ENCODE data around the gene RBBP8. TPM values are rescaled to one million over a fixed set of nuclear protein-coding genes. Genes with fewer than 3 reads are reported as not detected.

The RBBP8 gene
- polyA plus RNA-seq, 1 experiment = 22.1 TPM

GRCh38 chr18:22962004-22962403, 28.9 kb downstream of the RBBP8 start:
- Histone ChIP-seq H3K4me3 (ENCODE audit: low read depth, low read length) (no peak overlapping the region), H3K27ac (ENCODE audit: low read depth, low read length) (no peak overlapping the region), H3K27me3 (ENCODE audit: control insufficient read depth, insufficient read depth, low read length) (no peaks in the 10 kb centered on the region), H3K9me3 (ENCODE audit: control insufficient read depth, insufficient read depth, low read length) (no peaks in the 10 kb centered on the region)
- no peak for DNase-seq (ENCODE audit: low read depth, low spot score)
- ChIA-PET CTCF (interaction anchor here (0.6 to 1.3 kb wide), 3 partner anchors 21 to 138 kb away, joined by 3 read pairs; no protein-coding TSS in a partner anchor), POLR2A (no interaction called here)
- TF ChIP-seq CTCF (IDR thresholded peaks at IDR 0.05; ENCODE audit: low read depth, low read length) = no peak

GRCh38 chr18:22964116-22964515, 31.0 kb downstream of the RBBP8 start:
- DNase-seq (ENCODE audit: low read depth, low spot score) = no peak
- no peaks in the 10 kb centered on the region for H3K9me3 ChIP-seq (ENCODE audit: control insufficient read depth, insufficient read depth, low read length)
- CTCF ChIA-PET = no interaction called here
- POLR2A ChIA-PET = no interaction called here
- H3K4me3 ChIP-seq (ENCODE audit: low read depth, low read length) = no peak overlapping the region
- H3K27ac ChIP-seq (ENCODE audit: low read depth, low read length) = no peak overlapping the region
- TF ChIP-seq CTCF (IDR thresholded peaks at IDR 0.05; ENCODE audit: low read depth, low read length) = no peak
- H3K27me3 ChIP-seq (ENCODE audit: control insufficient read depth, insufficient read depth, low read length) = no peaks in the 10 kb centered on the region

GRCh38 chr18:22964722-22965121, 31.6 kb downstream of the RBBP8 start:
- H3K27ac ChIP-seq (ENCODE audit: low read depth, low read length) = no peak overlapping the region
- H3K27me3 ChIP-seq (ENCODE audit: control insufficient read depth, insufficient read depth, low read length) = no peaks in the 10 kb centered on the region
- POLR2A ChIA-PET = no interaction called here
- TF ChIP-seq CTCF (IDR thresholded peaks at IDR 0.05; ENCODE audit: low read depth, low read length) = no peak
- H3K9me3 ChIP-seq (ENCODE audit: control insufficient read depth, insufficient read depth, low read length) = no peaks in the 10 kb centered on the region
- H3K4me3 ChIP-seq (ENCODE audit: low read depth, low read length) = no peak overlapping the region
- CTCF ChIA-PET = interaction anchor here (1.0 kb wide), 1 partner anchor 19 kb away, joined by 3 read pairs; no protein-coding TSS in a partner anchor
- DNase-seq (ENCODE audit: low read depth, low spot score) = no peak

GRCh38 chr18:22971038-22971437, 37.9 kb downstream of the RBBP8 start:
- no peak for DNase-seq (ENCODE audit: low read depth, low spot score)
- POLR2A ChIA-PET = interaction anchor here (0.6 to 0.7 kb wide), 2 partner anchors 24 to 124 kb away, joined by 4 to 6 read pairs; no protein-coding TSS in a partner anchor
- no peak overlapping the region for H3K4me3 ChIP-seq (ENCODE audit: low read depth, low read length)
- CTCF ChIA-PET = interaction anchor here (0.6 to 2.1 kb wide), 3 partner anchors 12 to 172 kb away, joined by 3 to 13 read pairs (median 5); no protein-coding TSS in a partner anchor
- no peaks in the 10 kb centered on the region for H3K9me3 ChIP-seq (ENCODE audit: control insufficient read depth, insufficient read depth, low read length)
- TF ChIP-seq CTCF (IDR thresholded peaks at IDR 0.05; ENCODE audit: low read depth, low read length) = no peak
- no peak overlapping the region for H3K27ac ChIP-seq (ENCODE audit: low read depth, low read length)
- no peaks in the 10 kb centered on the region for H3K27me3 ChIP-seq (ENCODE audit: control insufficient read depth, insufficient read depth, low read length)

- H3K4me3 ChIP-seq (ENCODE audit: low read depth, low read length) = no peak overlapping the region
- DNase-seq (ENCODE audit: low read depth, low spot score) = no peak
- ChIA-PET POLR2A (no interaction called here), CTCF (no interaction called here)
- H3K27me3 ChIP-seq (ENCODE audit: control insufficient read depth, insufficient read depth, low read length) = no peaks in the 10 kb centered on the region
- H3K9me3 ChIP-seq (ENCODE audit: control insufficient read depth, insufficient read depth, low read length) = no peaks in the 10 kb centered on the region
- TF ChIP-seq CTCF (IDR thresholded peaks at IDR 0.05; ENCODE audit: low read depth, low read length) = no peak
- no peak overlapping the region for H3K27ac ChIP-seq (ENCODE audit: low read depth, low read length)
Observed at GRCh38 chr18:22974001-22974400, 40.9 kb downstream of the RBBP8 start.
